NCI-H748 treated with DMSO at 0.1 percent for 48 hours (cell line): ENCODE measurements around the gene HAGHL.
"Not testable (repeated sequence)": the region's sequence is repeated elsewhere in the genome, so short reads cannot be mapped to it uniquely, and the experiment has no call there.

ENCODE experiments used
- DNase-seq: peaks from one replicate; lab custom pipeline; 2025; lab: John Stamatoyannopoulos, UW

The HAGHL gene

DNA sequence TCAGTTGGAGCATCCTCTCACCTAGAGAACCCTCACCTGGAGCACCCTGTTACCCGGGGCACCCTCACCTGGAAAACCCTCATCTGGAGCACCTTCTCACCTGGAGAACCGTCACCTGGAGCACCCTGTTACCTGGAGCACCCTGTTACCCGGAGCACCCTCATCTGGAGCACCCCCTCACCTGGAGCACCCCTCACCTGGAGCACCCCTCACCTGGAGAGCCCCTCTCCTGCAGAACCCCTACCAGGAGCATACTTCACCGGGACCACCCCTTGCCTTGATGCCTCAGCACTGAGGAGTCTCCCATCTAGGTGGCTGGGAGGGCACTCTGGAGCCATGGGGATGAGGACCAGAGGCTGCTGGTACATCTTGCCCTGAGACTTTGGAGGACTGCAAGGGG lies 17.9 kb upstream of the HAGHL start:
- DNase-seq: no peak

DNA sequence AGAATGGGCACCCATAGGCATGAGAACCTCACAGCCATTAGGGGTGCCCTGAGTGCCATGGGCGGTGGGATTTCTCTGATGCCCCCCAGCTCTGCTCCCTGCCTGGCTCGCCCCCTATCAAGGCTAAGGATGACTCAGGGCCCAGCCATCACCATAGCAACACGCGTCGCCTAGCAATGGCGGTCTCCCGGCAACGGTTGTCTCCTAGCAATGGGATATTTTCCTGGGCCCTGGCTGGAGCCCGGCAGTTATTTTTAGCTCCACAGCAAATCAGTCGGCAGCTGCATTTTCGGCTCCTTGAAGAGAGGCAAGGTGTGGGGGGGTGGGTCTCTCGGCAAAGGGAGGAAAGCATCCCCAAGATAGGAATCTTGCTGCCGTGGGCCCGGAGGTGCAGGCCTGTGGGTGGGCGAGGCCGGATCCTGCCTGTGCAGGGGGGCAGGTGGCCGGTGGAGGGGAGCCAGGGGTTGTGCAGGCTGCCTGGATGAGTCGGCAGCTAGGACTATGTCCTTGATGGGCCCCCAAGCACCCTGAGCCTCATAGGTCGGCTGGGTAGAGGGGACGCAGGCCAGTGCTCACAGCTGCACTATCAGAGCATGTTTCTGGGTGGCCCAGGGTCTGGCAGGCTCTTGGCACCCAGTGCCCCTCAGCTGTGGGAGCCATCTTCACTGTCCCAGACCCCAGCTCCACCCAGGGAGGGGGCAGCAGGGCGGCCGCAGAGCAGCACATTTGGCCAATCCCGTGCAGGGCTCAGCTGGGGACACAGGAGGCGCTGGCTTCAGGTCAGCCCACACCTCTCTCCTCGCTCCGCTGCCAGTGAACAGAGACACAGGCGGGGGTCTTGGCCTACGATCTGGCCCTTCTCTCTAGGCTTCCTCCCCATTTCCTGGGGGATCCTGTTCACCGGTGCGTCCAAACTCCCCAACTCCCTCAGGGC lies 17.1 kb upstream of the HAGHL start:
- DNase-seq: peak; percentile 85

DNA sequence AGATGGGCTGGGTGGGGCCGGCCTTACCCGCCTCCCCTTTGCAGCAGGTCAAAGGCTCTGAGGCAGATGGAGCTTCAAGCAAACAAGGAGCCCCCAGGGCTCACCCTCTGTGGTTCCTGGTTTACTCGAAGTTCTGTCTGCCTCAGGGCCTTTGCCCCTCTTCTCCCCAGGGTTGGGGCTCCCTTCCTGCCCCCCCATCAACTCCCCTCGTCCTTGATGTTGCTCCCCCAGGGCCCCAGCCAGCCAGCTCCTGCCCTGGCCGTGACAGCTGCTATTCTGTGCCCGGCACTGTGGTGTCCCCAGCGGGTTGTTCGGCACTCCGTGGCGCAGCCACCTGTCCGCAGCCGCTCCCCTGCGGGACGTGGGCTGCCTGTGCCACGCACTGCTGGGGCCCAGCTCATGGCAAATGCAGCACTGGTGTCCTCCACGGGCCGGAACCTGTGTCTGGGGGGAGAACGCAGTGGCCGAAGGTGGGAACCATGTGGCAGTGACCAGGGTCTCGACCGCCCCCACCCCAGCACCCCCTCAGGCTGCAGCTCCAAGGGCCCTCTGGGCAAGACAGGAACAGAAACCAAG lies 16.3 kb upstream of the HAGHL start:
- DNase-seq: no peak

DNA sequence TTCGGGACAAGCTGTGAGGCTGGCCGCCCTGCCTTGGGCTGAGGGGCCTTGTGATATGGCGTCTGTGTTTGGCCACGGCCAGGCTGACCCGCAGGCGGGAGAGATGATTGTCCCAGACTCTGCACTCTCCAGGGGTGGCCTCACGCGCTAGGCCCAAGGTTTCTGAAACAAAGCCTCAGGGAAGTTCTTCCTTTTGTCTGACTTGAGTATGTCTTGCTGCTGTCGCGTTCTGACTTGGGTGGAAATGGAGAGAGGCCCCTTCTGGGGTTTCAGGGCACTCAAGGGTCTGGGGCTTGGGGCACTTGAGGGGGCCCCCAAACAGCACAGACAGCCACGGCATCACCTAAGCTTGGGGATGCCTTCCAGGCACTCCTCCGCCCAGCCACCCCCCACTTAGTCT lies 15.8 kb upstream of the HAGHL start:
- no peak for DNase-seq

DNA sequence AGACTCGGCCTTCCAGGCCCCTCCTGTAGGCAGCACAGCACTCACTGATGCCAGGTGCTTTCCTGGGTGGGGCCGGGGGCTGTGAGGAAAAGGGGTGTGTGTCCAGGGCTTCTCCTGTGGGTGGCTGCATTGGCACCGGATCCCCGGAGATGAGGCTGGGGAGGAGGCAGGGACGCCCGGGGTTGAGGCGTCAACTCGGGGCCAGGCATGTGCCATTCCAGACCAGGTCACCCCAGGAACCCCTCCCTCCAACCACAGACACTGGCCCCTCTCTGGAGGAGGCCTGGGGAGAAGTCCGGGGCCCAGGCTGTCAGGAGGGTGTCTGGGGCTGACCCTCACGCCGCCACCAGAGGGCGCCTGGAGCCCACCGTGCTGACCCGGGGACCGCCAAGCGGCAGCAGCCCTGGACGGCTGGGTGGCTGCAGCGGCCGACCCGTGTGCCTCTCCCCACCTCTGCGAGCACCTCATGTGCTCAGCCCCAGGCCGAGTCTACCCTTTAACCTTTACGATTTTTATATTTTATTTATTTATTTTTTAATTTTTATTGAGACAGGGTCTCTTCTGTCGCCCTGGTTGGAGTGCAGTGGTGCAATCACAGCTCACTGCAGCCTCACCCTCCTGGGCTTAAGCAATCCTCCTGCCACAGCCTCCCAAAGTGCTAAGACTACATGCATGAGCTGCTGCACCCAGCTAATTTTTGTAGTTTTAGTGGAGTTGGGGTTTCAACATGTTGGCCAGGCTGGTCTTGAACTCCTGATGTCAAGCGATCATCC lies 15.2 kb upstream of the HAGHL start:
- DNase-seq: peak; percentile 30

DNA sequence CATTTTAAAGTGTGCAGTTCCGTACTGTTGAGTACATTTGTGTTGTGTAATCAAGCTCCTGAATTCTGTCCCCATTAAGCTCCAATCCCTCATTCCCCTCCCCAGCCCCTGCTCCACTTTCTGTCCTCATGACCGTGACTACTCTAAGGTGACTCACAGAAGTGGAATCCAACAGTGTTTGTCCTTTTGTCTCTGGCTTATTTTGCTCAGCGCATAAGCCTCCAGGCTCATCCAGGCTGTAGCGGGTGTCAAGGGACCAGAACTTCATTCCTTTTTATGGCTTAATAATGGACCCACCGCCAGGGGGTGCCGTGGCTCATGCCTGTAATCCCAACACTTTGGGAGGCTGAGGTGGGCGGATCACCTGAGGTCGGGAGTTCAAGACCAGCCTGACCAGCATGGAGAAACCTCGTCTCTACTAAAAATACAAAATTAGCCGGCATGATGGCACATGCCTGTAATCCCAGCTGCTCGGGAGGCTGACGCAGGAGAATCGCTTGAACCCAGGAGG lies 14.1 kb upstream of the HAGHL start:
- DNase-seq: not testable (repeated sequence)

DNA sequence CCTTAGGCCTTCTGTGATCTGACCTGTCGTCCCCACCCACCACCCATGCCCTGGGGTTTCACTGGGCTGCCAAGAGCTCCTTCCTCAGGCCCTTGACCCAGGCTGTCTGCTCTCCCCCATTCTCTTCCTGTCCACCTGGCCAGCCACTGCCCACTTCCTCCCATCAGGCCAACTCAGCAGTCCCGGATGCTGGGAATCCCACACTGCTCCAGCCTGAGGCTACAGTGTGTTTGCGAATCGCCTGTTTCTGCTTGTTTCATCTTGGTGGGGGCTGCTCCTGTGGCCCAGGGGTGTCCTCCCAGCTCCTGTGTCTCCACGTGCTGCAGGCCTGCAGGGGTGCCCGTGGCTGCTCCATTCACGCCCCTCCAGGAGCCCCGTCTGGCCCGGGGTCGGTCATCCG lies 12.8 kb upstream of the HAGHL start:
- no peak for DNase-seq

DNA sequence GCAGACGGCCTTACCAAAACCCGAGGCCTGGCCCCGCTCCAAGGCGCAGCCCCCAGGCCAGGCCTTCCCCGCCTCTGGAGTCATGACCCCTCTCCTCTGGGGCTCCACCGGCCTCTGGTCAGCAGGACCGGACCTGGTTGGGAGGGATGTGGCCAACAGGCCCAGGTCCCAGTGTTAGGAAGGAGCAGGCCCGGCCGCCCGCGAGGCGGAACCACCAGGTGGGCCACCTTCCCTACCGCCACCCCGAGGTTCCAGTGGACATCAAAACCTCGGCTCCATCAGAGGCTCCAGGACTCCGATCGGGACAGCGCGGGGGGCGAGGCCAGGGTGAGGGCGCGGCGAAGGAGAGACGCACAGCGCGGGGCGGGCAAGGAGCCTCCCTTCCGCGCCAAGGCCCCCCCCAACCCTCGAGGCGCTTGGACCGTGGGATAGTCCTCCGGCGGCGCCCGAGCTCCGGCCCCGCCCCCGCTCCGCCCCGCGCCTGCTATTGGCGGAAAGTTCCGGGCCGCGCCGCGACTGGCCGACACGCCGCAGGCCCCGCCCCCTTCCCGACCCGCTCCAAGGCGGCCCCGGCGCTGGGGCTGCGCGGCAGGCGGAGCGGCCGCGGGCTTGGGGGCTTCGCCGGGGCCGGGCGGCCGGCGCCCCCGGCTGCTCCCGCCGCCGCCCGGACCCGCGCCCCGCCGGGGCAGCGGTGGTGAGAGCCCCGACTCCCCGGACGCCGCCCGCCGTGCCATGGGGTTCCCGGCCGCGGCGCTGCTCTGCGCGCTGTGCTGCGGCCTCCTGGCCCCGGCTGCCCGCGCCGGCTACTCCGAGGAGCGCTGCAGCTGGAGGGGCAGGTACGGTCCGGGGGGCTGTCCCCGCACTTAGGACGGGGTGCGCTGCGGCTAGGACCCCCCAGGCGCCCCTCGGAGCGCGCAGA lies 12.1 kb upstream of the HAGHL start, which contains the start of gene METRN:
Gene METRN, plus strand, starts transcription at position 561 of the 919 bp plus-strand sequence. Its CDS starts 172 bp downstream, at position 733.
- peak; percentile 32 for DNase-seq

DNA sequence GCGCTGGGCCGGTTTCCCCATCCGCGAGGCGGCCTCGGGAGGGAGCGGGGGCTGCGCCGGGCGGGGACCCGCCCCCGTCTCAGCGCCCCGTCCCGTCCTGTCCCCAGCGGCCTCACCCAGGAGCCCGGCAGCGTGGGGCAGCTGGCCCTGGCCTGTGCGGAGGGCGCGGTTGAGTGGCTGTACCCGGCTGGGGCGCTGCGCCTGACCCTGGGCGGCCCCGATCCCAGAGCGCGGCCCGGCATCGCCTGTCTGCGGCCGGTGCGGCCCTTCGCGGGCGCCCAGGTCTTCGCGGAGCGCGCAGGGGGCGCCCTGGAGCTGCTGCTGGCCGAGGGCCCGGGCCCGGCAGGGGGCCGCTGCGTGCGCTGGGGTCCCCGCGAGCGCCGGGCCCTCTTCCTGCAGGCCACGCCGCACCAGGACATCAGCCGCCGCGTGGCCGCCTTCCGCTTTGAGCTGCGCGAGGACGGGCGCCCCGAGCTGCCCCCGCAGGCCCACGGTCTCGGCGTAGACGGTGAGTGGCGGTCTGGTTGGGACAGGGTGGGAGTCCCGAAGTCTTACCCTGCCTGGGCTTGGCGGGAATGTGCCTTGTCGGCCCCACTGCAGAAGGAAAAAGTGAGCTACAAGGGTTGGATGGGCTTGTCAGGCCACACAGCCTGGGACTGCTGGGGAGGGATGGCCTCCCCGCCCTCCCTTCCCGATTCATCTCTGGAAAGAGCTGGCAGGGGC lies 11.3 kb upstream of the HAGHL start:
- DNase-seq: no peak

DNA sequence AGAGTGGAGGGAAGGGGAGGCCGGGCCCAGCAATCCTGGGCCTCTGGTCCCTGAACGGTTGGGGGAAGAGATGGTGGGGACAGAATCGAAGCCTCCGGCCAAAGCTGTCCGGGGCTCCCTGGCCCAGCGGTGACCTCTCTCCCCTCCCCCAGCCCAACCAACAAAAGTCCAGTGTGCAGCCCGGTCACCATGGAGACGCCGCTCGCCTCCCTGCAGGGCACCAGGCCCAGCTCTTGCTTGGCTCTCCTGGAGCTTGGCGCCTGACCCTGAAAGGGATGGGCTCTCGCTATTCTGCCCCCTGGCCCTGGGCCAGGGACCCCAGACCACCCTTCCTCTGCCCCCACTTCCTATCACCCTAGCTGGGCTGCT lies 10.7 kb upstream of the HAGHL start:
- DNase-seq: no peak

DNA sequence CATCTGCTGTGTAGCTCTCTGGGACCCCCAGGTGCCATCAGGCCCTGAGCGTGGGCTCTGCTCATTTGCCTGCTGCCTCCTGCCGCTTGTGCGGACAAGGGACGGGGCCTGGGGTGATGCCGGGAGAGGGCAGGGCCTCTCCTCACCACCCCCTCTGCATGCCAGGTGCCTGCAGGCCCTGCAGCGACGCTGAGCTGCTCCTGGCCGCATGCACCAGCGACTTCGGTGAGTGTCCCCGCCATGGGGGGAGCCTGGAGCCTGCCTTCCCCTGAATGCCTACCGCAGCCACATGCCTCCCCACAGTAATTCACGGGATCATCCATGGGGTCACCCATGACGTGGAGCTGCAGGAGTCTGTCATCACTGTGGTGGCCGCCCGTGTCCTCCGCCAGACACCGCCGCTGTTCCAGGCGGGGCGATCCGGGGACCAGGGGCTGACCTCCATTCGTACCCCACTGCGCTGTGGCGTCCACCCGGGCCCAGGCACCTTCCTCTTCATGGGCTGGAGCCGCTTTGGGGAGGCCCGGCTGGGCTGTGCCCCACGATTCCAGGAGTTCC lies 10.1 kb upstream of the HAGHL start:
- DNase-seq: no peak

DNA sequence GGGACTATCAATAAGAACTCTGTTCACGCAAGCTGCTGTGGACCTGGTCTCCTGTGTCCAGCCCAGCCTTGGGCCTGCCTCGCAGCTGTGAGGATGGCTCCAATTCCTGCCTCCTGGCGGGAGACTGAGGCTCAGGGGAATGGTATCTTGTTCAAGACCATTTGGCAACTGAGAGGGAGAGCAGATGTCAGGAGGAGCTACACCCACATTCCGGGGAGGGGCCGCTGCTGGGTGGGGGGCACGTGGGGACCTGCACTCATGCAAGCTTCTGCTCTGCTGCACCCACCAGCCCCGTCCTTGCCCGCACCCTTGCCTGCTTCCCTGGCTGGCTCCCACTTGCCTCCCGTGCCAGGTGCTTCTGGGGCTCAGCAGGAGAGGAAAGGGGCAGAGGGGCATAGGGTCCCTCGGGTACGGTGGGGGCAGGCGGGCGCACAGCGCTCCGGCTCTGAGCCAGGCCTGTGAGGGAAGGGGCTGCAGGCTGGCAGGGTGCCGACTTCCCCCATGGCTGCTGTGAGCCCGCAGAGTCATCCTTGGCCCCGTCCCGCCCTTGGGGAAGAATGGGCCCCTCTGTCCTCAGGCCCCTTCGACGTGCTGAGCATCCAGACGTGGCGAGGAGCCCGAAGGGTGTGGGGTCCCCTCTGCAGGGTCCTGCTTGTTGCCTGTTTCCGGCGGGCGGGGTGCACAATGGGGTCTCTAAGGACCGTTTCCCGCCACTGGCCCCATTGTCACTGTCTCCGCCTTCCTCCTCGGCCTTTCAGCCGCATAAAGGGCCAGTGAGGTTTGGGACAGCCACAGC lies 9.3 kb upstream of the HAGHL start:
- DNase-seq: no peak

DNA sequence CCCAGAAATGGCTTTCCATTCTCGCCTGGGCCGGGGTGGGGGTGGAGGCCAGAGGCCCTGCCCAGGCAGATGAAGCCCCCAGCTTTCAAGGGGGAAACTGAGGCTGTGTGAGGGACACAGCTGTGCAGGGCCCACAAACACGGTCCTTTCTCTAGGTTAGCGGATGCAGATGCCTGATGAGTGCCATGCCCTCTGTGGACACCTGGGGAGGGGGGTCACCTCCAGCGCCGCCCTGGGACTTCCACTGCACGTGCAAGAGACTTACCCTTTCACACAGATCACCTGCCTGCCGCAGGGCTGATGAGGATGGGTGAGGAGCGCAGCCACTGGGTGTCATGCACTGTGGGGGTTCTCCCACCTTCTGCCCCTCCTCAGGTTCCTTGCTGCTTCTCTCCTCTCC lies 8.5 kb upstream of the HAGHL start:
- no peak for DNase-seq

DNA sequence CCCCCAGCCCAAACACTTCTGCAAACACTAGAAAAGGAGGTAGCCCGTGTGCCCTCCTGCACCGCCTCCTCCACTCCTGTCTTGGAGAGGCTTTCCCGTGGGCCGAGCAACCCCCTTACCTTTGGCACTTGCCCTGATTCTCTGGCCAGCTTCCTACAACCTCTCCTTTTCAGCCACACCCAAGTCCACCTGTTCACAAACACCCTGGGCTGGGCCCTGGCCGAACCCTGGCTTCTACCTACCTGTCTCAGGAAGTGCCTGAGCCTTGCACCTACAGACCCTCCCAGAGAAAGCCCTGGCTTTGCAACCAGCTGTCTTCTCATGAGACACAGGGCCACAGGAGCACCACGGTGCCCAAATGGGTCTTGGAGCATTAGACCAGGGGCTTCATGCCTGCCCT lies 8.0 kb upstream of the HAGHL start:
- DNase-seq: no peak

DNA sequence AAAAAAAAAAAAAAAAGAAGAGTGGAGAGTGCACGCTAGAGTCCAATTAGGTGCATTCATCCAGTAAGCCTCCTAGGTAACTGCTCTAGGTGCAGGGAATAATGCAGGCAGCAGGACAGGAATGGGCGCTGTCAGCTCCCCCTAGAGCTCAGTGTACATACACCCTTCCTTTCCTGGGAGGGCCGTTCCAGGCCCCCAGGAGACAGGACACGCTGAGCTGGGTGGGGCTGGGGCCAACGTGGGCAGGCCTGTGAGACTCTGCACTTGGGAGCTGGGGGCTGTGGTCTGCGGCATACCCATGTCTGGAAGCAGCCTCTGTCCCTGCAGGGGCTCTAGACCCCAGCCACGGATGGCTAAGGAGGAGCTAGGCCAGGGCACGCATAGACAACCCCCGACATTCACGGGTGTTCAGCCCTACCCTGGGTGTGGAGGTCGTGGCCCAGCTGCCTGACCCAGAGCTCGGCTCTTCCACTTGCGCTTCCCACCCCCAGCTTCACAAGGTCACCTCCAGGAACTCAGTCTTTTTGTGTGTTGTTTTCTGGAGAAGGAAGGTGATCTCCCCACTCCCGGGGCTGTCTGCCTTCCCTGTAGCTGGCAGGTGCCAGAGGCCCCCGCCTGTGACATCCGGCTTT lies 7.0 kb upstream of the HAGHL start:
- no peak for DNase-seq

DNA sequence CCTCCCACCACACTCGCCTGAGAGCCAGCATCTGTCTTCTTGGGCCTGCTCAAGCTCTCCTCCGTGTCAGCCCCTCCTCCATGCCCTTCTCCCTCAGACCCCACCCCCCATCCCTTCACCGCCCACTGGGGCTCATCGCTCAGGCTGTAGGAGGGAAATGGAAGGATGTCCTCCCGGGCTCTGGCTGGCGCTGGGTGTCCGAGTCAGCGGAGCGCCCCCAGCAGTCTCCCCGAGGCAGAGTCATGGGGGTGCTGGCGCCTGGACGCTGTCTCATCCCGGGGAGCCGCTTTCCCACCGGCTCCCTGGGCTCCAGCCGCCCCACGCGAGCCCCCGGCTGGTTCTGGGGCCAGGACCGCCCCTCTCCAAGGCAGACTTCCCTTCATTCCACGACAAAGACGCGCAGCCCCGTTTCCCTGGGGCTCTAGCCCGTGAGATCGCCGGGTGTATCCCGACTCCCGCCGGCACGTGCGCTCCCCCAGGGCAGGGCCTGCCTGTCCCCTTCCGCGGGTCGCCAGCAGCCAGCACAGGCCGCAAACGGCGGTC lies 6.4 kb upstream of the HAGHL start:
- DNase-seq: peak; percentile 22

DNA sequence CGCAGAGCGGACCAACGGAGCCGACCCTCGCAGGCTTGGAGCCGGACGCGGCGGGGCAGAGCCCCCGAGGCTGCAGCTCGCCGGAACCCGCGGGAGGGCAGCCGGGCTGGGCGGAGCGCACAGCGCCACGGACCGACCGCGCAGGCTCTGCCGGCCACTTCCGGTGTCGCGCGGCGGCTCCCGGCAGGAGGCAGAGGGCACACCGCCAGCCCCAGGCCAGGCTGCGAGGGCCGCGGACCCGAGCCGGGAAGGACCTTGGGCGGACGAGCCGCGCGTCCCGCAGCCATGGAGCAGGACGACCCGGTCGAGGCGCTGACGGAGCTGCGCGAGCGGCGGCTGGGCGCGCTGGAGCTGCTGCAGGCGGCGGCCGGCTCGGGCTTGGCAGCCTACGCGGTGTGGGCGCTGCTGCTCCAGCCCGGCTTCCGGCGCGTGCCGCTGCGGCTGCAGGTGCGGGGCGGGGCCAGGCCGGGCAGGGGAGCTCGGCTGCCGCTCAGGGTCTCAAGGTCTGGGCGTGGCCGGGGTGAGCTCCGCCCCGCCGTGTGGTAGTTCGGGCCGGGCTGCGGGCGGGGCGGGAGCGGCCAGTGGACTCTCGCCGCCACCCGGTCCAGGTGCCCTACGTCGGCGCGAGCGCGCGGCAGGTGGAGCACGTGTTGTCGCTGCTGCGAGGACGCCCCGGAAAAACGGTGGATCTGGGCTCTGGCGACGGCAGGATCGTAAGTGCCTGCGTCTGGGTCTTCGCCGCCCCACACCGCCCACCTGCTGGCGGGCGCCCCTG lies 5.7 kb upstream of the HAGHL start, which contains the start of gene ANTKMT:
Gene ANTKMT, plus strand, starts transcription at position 157 of the 775 bp plus-strand sequence. Its CDS starts 129 bp downstream, at position 286.
- peak; percentile 63 for DNase-seq
